ENCODE results near the gene ESR1.
"Not testable (repeated sequence)": the region's sequence is repeated elsewhere in the genome, so short reads cannot be mapped to it uniquely, and the experiment has no call there.

ESR1 gene

GRCh38 chr6:151882206-151882605 lies 74.7 kb downstream of the ESR1 start:
- TF ChIP-seq CTCF (IDR thresholded peaks at IDR 0.05; ENCODE audit: low read depth, low read length) = no peak
- H3K4me3 ChIP-seq (replicated peaks in 1 of 2; ENCODE audit: low read depth in 2 of 2, low read length in 2 of 2) = no peak overlapping the region
- no peak for DNase-seq (ENCODE audit: low read depth in 2 of 2)

- TF ChIP-seq CTCF (IDR thresholded peaks at IDR 0.05; ENCODE audit: low read depth, low read length) = no peak
- no peak overlapping the region for H3K4me3 ChIP-seq (replicated peaks in 1 of 2; ENCODE audit: low read depth in 2 of 2, low read length in 2 of 2)
- no peak for DNase-seq (ENCODE audit: low read depth in 2 of 2)
These were observed 77.8 kb downstream of the ESR1 start for GRCh38 chr6:151885234-151885633.

- no peak for DNase-seq (ENCODE audit: low read depth in 2 of 2)
- no peak for TF ChIP-seq CTCF (IDR thresholded peaks at IDR 0.05; ENCODE audit: low read depth, low read length)
- no peak overlapping the region for H3K4me3 ChIP-seq (replicated peaks in 1 of 2; ENCODE audit: low read depth in 2 of 2, low read length in 2 of 2)
These were observed 84.0 kb downstream of the ESR1 start for GRCh38 chr6:151891524-151891923.

- not testable (repeated sequence) for H3K4me3 ChIP-seq (replicated peaks in 1 of 2; ENCODE audit: low read depth in 2 of 2, low read length in 2 of 2)
- peak; percentile 50 to 82 for DNase-seq (ENCODE audit: low read depth in 2 of 2)
These were observed 86.9 kb downstream of the ESR1 start for GRCh38 chr6:151894426-151894825.

GRCh38 chr6:151899221-151899620 lies 91.7 kb downstream of the ESR1 start:
- not testable (repeated sequence) for DNase-seq (ENCODE audit: low read depth in 2 of 2); H3K4me3 ChIP-seq (replicated peaks in 1 of 2; ENCODE audit: low read depth in 2 of 2, low read length in 2 of 2)

GRCh38 chr6:151899796-151900195 lies 92.3 kb downstream of the ESR1 start:
- not testable (repeated sequence) for DNase-seq (ENCODE audit: low read depth in 2 of 2); H3K4me3 ChIP-seq (replicated peaks in 1 of 2; ENCODE audit: low read depth in 2 of 2, low read length in 2 of 2)

GRCh38 chr6:151900256-151900655 lies 92.8 kb downstream of the ESR1 start:
- TF ChIP-seq CTCF (IDR thresholded peaks at IDR 0.05; ENCODE audit: low read depth, low read length) = no peak
- DNase-seq (ENCODE audit: low read depth in 2 of 2) = no peak
- H3K4me3 ChIP-seq (replicated peaks in 1 of 2; ENCODE audit: low read depth in 2 of 2, low read length in 2 of 2) = no peak overlapping the region

- DNase-seq (ENCODE audit: low read depth in 2 of 2) = no peak
- no peak overlapping the region for H3K4me3 ChIP-seq (replicated peaks in 1 of 2; ENCODE audit: low read depth in 2 of 2, low read length in 2 of 2)
- TF ChIP-seq CTCF (IDR thresholded peaks at IDR 0.05; ENCODE audit: low read depth, low read length) = no peak
These were observed 93.5 kb downstream of the ESR1 start for GRCh38 chr6:151901009-151901411.

GRCh38 chr6:151904631-151905030 lies 97.1 kb downstream of the ESR1 start:
- no peak for TF ChIP-seq CTCF (IDR thresholded peaks at IDR 0.05; ENCODE audit: low read depth, low read length)
- DNase-seq (ENCODE audit: low read depth in 2 of 2) = no peak
- H3K4me3 ChIP-seq (replicated peaks in 1 of 2; ENCODE audit: low read depth in 2 of 2, low read length in 2 of 2) = no peak overlapping the region

Data from cardiac fibroblast (primary cell).